Measurements from ENCODE around the gene PTPN9. TPM values are rescaled to one million over a fixed set of nuclear protein-coding genes. Genes with fewer than 3 reads are reported as not detected.
"Not testable (repeated sequence)": the region's sequence is repeated elsewhere in the genome, so short reads cannot be mapped to it uniquely, and the experiment has no call there.

PTPN9 gene
- total and polyA plus RNA-seq, 4 donors, result 9.8 to 37.9 (median 21.1) TPM

- H3K36me3 ChIP-seq (ENCODE audit: control insufficient read depth in 1 of 2, insufficient read depth in 2 of 2, low read length in 1 of 2); intact Hi-C loops (cut with DNase I): not testable (repeated sequence)
- WGBS, 2 donors, result 91 to 94% methylated on average over 5 of the region's 5 CpGs
These were observed 95.6 kb downstream of the PTPN9 start for GRCh38 chr15:75483556-75483955.

GRCh38 chr15:75483106-75483505 is 96.0 kb downstream of the PTPN9 start:
- intact Hi-C loops (cut with DNase I), result no loop called here
- peaks cover 4 to 8% of the 10 kb centered on the region in 2 donors for H3K36me3 ChIP-seq (ENCODE audit: control insufficient read depth in 1 of 2, insufficient read depth in 2 of 2, low read length in 1 of 2)

More at GRCh38 chr15:75483556-75483955, 95.6 kb downstream of the PTPN9 start:
- not testable (repeated sequence) for H3K4me1 ChIP-seq (ENCODE audit: control insufficient read depth in 1 of 2, insufficient read depth in 2 of 2, low read length in 2 of 2); ATAC-seq (ENCODE audit: low FRiP score); H3K27me3 ChIP-seq (ENCODE audit: control insufficient read depth in 1 of 2, insufficient read depth in 2 of 2, low read length in 1 of 2); H3K9me3 ChIP-seq (ENCODE audit: control insufficient read depth, low read length); H3K27ac ChIP-seq (ENCODE audit: low read depth in 1 of 2, low read length in 2 of 2); H3K4me3 ChIP-seq (ENCODE audit: low read length in 2 of 2); DNase-seq

DNA sequence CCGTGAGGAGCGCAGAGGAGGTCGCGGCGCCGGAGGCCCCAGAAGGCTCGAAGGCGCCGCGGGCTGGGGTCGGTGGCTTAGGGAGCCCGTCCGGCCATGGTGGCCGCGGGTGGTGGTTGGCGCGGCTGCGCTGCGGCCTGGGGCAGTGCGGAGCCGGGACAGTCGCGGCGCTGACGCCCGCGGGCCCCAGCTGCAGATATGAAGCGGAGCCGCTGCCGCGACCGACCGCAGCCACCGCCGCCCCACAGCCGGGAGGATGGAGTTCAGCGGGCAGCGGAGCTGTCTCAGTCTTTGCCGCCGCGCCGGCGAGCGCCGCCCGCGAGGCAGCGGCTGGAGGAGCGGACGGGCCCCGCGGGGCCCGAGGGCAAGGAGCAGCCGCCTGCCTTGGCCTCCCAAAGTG is 98.7 kb downstream of the PTPN9 start:
- ATAC-seq (ENCODE audit: low FRiP score); DNase-seq; intact Hi-C loops (cut with DNase I); H3K36me3 ChIP-seq (ENCODE audit: control insufficient read depth in 1 of 2, insufficient read depth in 2 of 2, low read length in 1 of 2); H3K27me3 ChIP-seq (ENCODE audit: control insufficient read depth in 1 of 2, insufficient read depth in 2 of 2, low read length in 1 of 2); H3K4me3 ChIP-seq (ENCODE audit: low read length in 2 of 2); H3K9me3 ChIP-seq (ENCODE audit: control insufficient read depth, low read length); H3K4me1 ChIP-seq (ENCODE audit: control insufficient read depth in 1 of 2, insufficient read depth in 2 of 2, low read length in 2 of 2); H3K27ac ChIP-seq (ENCODE audit: low read depth in 1 of 2, low read length in 2 of 2): not testable (repeated sequence)
- 98% methylated on average over 39 to 54 of the region's 54 CpGs for WGBS, 2 donors

More at GRCh38 chr15:75483106-75483505, 96.0 kb downstream of the PTPN9 start:
- Histone ChIP-seq H3K4me1 (ENCODE audit: control insufficient read depth in 1 of 2, insufficient read depth in 2 of 2, low read length in 2 of 2) (no peaks in the 10 kb centered on the region), H3K9me3 (ENCODE audit: control insufficient read depth, low read length) (no peaks in the 10 kb centered on the region), H3K27me3 (ENCODE audit: control insufficient read depth in 1 of 2, insufficient read depth in 2 of 2, low read length in 1 of 2) (no peaks in the 10 kb centered on the region), H3K4me3 (ENCODE audit: low read length in 2 of 2) (no peak overlapping the region), H3K27ac (ENCODE audit: low read depth in 1 of 2, low read length in 2 of 2) (no peak overlapping the region)
- WGBS, 2 donors, result 97 to 100% methylated on average over 1 of the region's 1 CpG
- ATAC-seq (ENCODE audit: low FRiP score) (no peak), DNase-seq (no peak)

DNA sequence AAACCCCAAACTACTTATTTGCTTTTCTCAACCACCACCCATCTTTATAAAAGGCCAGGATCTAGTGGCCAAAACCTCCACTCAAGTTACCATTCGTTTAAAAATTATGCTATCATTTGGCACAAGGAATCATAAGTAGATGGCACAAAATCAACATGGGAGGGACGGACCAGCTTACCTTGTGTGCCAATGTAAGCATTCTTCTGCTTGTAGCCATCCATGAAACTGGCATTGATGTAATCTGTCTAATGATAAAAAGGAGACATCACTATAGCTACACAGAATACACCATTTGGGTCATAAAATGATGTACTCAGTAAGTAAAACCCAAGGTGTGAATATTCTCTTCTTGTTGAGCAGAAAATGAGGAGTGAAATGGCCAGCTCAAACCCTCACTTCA is 99.4 kb downstream of the PTPN9 start:
- no peak overlapping the region for H3K4me3 ChIP-seq (ENCODE audit: low read length in 2 of 2)
- no peak for DNase-seq
- H3K36me3 ChIP-seq (ENCODE audit: control insufficient read depth in 1 of 2, insufficient read depth in 2 of 2, low read length in 1 of 2), result peaks cover 0 to 8% of the 10 kb centered on the region in 2 donors
- no peak overlapping the region for H3K27ac ChIP-seq (ENCODE audit: low read depth in 1 of 2, low read length in 2 of 2)
- WGBS, 2 donors, result 4 to 10% methylated on average over 2 of the region's 2 CpGs
- H3K9me3 ChIP-seq (ENCODE audit: control insufficient read depth, low read length), result no peaks in the 10 kb centered on the region
- intact Hi-C loops (cut with DNase I), result no loop called here
- H3K4me1 ChIP-seq (ENCODE audit: control insufficient read depth in 1 of 2, insufficient read depth in 2 of 2, low read length in 2 of 2), result no peaks in the 10 kb centered on the region
- no peak for ATAC-seq (ENCODE audit: low FRiP score)
- no peaks in the 10 kb centered on the region for H3K27me3 ChIP-seq (ENCODE audit: control insufficient read depth in 1 of 2, insufficient read depth in 2 of 2, low read length in 1 of 2)

- DNase-seq; ATAC-seq (ENCODE audit: low FRiP score); H3K4me3 ChIP-seq (ENCODE audit: low read length in 2 of 2); H3K27me3 ChIP-seq (ENCODE audit: control insufficient read depth in 1 of 2, insufficient read depth in 2 of 2, low read length in 1 of 2); H3K27ac ChIP-seq (ENCODE audit: low read depth in 1 of 2, low read length in 2 of 2); H3K9me3 ChIP-seq (ENCODE audit: control insufficient read depth, low read length); H3K4me1 ChIP-seq (ENCODE audit: control insufficient read depth in 1 of 2, insufficient read depth in 2 of 2, low read length in 2 of 2); H3K36me3 ChIP-seq (ENCODE audit: control insufficient read depth in 1 of 2, insufficient read depth in 2 of 2, low read length in 1 of 2); intact Hi-C loops (cut with DNase I): not testable (repeated sequence)
- WGBS, 2 donors, result 95 to 96% methylated on average over 5 of the region's 5 CpGs
These were observed 102.0 kb downstream of the PTPN9 start for GRCh38 chr15:75477094-75477493.

GRCh38 chr15:75468913-75469598 is 110.1 kb downstream of the PTPN9 start:
- no peak overlapping the region for H3K4me3 ChIP-seq (ENCODE audit: low read length in 2 of 2)
- DNase-seq (no peak), ATAC-seq (ENCODE audit: low FRiP score) (no peak)
- 75 to 80% methylated on average over 2 of the region's 2 CpGs for WGBS, 2 donors
- H3K9me3 ChIP-seq (ENCODE audit: control insufficient read depth, low read length), result no peaks in the 10 kb centered on the region
- intact Hi-C loops (cut with DNase I), result no loop called here
- H3K27me3 ChIP-seq (ENCODE audit: control insufficient read depth in 1 of 2, insufficient read depth in 2 of 2, low read length in 1 of 2), result no peaks in the 10 kb centered on the region
- H3K36me3 ChIP-seq (ENCODE audit: control insufficient read depth in 1 of 2, insufficient read depth in 2 of 2, low read length in 1 of 2), result peaks cover 10 to 14% of the 10 kb centered on the region in 2 donors
- no peak overlapping the region for H3K27ac ChIP-seq (ENCODE audit: low read depth in 1 of 2, low read length in 2 of 2)
- H3K4me1 ChIP-seq (ENCODE audit: control insufficient read depth in 1 of 2, insufficient read depth in 2 of 2, low read length in 2 of 2), result no peaks in the 10 kb centered on the region

DNA sequence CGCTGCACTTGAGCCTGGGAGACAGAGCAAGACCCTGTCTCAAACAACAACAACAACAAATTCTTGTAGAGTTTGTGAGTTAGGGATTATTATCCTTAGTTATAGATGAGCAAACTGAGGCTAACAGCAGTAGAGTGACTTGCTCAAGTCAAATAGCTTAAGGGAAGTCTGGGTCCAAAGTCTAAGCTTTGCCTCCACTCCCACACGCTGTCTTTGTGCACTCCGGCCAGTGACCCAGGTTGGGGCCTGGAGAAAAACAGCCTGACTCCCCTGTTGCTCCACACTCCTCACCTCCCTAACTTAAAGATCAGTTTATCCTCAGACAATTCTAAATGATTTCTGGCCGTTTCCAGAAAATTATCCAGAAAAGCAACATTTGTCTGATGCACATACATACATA is 118.5 kb downstream of the PTPN9 start:
- WGBS, 2 donors, result 85 to 96% methylated on average over 4 of the region's 4 CpGs

DNA sequence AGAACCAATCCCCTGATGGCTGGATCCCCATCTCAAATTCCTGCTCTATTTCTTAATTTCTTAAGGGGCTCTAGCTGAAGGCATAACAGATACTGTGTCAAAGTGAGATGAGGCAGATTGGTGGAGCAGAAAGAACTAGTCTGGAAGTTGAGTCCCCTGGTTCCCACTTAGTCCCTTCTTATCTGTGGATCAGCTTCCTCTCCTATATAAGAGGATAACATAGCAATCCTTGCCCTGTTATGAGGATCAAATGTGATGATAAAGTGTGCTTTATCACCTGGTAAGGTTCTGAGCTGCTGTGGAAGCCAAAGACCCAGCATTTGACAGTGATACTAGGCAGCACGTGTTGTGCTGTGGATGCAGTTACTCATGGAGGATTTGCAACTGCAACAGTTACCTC is 119.5 kb downstream of the PTPN9 start:
- H3K36me3 ChIP-seq (ENCODE audit: control insufficient read depth in 1 of 2, insufficient read depth in 2 of 2, low read length in 1 of 2), result no peaks in the 10 kb centered on the region
- intact Hi-C loops (cut with DNase I), result no loop called here
- no peak overlapping the region for H3K4me3 ChIP-seq (ENCODE audit: low read length in 2 of 2)
- no peaks in the 10 kb centered on the region for H3K27me3 ChIP-seq (ENCODE audit: control insufficient read depth in 1 of 2, insufficient read depth in 2 of 2, low read length in 1 of 2)
- 74 to 85% methylated on average over 1 of the region's 1 CpG for WGBS, 2 donors
- DNase-seq, result no peak
- H3K4me1 ChIP-seq (ENCODE audit: control insufficient read depth in 1 of 2, insufficient read depth in 2 of 2, low read length in 2 of 2), result peaks cover 0 to 4% of the 10 kb centered on the region in 2 donors
- H3K9me3 ChIP-seq (ENCODE audit: control insufficient read depth, low read length), result no peaks in the 10 kb centered on the region
- no peak for ATAC-seq (ENCODE audit: low FRiP score)
- no peak overlapping the region for H3K27ac ChIP-seq (ENCODE audit: low read depth in 1 of 2, low read length in 2 of 2)

More for the DNA sequence above, 118.5 kb downstream of the PTPN9 start:
- Histone ChIP-seq H3K27ac (ENCODE audit: low read depth in 1 of 2, low read length in 2 of 2) (no peak overlapping the region), H3K4me1 (ENCODE audit: control insufficient read depth in 1 of 2, insufficient read depth in 2 of 2, low read length in 2 of 2) (peaks cover 0 to 4% of the 10 kb centered on the region in 2 donors), H3K9me3 (ENCODE audit: control insufficient read depth, low read length) (no peaks in the 10 kb centered on the region), H3K27me3 (ENCODE audit: control insufficient read depth in 1 of 2, insufficient read depth in 2 of 2, low read length in 1 of 2) (no peaks in the 10 kb centered on the region), H3K36me3 (ENCODE audit: control insufficient read depth in 1 of 2, insufficient read depth in 2 of 2, low read length in 1 of 2) (no peaks in the 10 kb centered on the region), H3K4me3 (ENCODE audit: low read length in 2 of 2) (no peak overlapping the region)
- ATAC-seq (ENCODE audit: low FRiP score) (no peak), DNase-seq (no peak)
- intact Hi-C loops (cut with DNase I), result no loop called here

DNA sequence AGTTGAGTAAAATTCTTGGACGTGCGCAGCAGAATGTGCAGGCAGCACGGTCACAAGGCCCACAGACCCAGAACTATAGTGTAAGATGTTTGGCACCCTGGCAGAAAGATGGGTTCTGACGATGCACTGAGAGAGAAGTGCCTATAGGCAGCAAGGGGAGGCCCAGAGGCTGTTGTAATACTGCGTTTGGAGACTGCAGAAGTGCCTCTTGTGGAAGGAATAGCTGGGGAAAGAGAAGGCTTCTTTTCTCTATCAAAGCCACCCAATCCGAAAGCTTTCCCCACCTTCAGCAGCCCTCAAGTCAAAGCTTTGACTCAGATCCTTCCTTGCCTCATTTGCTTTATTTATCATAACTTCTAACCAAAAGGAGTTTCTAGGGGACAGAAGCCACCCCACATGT is 122.4 kb downstream of the PTPN9 start:
- Histone ChIP-seq H3K36me3 (ENCODE audit: control insufficient read depth in 1 of 2, insufficient read depth in 2 of 2, low read length in 1 of 2) (no peaks in the 10 kb centered on the region), H3K27ac (ENCODE audit: low read depth in 1 of 2, low read length in 2 of 2) (peak overlapping the region in 1 of 2 donors; percentile 74), H3K4me1 (ENCODE audit: control insufficient read depth in 1 of 2, insufficient read depth in 2 of 2, low read length in 2 of 2) (peaks cover 0 to 4% of the 10 kb centered on the region in 2 donors), H3K4me3 (ENCODE audit: low read length in 2 of 2) (no peak overlapping the region), H3K9me3 (ENCODE audit: control insufficient read depth, low read length) (no peaks in the 10 kb centered on the region), H3K27me3 (ENCODE audit: control insufficient read depth in 1 of 2, insufficient read depth in 2 of 2, low read length in 1 of 2) (no peaks in the 10 kb centered on the region)
- 29 to 33% methylated on average over 6 of the region's 6 CpGs for WGBS, 2 donors
- ATAC-seq (ENCODE audit: low FRiP score) (no peak), DNase-seq (no peak)
- intact Hi-C loops (cut with DNase I), result no loop called here

Data from aorta (tissue), 5 donors.